ENCODE data around the gene PPM1H.

The PPM1H gene

DNA sequence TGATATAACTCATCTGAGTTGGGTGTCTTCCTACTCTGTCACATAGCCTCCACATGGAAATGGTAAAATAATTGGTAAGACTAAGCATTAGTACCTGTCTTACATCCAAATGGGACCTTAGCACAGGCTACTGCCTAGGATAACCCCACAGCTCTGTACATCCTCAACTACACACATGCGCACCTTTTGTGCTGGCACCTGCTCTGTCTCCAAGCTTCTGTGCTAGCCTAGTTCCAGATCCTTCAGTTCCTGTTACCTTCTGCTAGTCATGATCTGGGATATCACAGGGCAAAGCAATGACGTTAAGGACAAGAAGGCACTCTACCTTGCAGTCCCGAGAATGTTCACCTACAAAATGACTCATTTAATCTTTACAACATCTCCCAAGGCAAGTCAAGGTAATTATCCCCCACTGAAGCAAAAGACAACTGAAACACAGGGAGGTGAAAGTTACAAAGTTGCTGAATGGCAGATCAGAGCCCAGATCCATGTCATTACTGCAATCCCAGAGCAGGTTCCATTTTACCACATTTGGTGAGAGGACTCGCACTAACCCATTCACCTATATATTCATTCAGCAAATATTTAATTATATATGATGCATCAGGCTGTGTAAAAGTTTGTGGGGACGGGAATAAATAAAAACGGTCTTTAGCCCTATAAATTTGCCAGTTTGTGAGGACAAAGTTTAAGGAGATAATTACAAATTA lies 61.7 kb downstream of the PPM1H start:
- DNase-seq (ENCODE audit: low read depth in 2 of 2) = no peak

DNA sequence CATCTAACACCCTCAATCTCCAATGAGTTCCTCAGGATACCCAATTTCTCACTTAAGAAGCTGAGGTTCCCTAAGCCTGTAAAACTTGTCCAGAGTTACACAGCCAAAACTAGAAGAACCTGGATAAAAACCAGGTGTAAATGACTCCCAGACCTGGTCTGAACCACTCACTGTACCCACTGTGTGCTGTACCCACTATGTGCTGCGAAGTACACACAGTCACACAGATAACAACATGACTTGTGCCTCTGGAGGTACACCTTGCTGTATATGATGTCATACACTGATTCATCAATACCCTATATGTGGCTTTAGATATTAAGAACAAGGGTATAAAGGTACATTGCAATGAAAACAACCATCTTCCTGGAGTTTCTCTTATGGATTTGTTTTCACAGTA lies 66.1 kb downstream of the PPM1H start:
- no peak for DNase-seq (ENCODE audit: low read depth in 2 of 2)

DNA sequence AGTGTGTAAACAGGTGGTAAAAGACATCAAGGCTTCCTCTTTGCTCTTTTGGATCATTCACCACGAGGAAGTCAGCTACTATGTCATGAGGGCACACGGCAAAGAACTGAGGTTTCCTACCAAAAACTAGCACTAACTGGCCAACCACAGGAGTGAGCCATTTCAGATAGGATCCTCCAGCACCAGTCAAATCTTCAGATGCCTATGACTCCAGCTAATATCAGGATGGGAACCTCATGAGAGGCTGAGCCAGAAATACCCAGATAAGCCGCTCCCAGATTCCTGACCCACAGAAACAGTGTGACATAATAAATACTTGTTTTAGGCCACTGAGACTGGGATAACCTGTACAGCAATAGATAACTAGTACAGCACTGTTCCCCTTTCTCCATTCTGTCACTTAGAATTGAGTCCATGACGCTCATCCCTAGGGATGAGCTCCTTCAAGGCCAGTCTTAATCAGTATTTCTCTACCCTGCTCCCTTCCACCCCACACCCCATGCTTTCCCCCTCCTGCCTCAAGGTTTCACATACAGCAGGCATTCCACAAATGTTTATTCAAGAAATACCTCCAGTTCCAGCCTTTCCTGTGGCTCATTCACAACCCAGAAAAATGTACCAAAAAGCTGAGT lies 68.4 kb downstream of the PPM1H start:
- no peak for DNase-seq (ENCODE audit: low read depth in 2 of 2)

DNA sequence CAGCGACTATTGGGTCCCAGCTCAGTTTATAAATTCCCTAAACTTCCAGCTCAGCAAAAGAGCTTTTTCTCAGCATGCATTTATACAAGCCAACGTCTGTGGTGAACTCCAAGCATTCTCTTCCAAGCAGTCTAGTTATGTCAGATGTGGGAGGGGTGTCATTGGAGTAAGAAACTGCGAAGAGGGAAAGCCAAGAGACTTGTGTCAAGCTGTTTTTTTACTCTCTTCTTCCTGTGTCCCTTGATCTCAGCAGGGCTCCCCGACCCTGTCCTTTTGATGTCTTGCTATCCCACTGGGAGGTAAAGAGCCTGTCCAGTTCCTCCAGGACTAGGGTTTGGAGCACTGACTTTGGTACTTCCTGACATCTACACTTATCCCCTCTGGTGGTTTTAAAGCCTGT lies 69.0 kb downstream of the PPM1H start:
- DNase-seq (ENCODE audit: low read depth in 2 of 2) = no peak

DNA sequence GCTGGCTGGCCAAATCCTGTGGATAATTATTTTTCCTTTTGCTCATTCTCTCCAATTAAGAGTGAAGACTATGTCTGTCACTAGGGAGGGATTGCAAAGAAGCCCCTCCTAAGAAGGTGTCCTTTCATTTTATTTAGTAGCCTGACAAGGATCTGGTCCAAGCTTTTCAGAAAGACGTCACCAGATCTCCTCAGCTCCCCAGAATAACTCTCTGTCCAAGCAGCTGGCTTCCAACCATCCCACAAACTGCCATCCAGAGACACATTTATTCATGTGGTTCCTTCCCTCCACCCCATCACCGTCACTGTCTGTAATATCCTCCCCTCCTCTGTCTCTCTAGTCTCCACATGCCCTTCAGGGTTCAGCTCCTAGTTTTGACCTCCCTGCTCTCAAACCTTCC lies 69.9 kb downstream of the PPM1H start:
- no peak for DNase-seq (ENCODE audit: low read depth in 2 of 2)

DNA sequence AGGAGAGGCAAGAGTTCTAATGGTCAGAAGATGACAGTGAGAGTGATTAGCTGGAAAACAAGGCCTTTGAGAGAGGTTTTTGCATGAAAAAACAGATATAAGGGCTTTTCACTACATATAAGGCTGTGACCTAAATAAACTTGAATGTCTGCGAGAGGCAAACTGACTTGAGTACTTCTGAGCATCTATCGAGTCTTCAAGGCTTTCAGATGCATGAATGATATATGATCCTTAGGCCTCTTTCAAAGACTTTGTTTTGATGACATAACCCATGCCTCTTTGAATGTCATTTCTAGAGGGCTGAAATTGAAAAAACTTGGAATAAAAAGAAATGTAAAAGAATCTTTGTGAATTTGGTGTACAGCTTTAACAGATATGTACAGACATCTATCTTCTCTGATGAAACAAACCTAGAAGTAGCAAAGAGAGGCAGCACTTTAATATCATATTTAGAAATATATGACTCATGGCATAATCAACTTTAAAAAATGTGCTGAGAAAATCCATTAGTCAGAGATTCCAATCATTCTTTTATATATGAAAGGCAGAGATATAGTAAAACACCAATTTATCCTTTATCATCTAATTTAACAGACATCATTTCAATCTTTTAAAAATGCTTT lies 72.6 kb downstream of the PPM1H start:
- no peak for DNase-seq (ENCODE audit: low read depth in 2 of 2)

DNA sequence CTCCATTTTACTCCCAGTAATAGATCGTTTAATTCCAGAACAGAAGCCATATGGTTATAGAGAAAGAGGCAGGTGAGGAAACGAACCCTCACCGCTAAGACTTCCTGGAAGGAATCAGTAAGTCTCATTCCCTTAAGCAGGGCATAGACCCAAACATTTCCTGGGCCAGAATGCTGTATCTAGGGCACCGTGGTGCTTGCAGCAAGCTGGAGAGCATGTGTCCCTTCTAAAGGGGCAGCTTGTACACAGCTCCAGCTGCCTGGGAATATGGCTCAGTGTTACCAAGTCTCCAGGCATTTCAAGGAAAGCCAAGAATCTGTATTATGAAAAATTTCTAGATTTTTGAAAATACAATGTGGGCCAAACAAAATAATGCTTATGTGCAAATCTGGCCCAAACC lies 73.4 kb downstream of the PPM1H start:
- DNase-seq (ENCODE audit: low read depth in 2 of 2) = no peak

DNA sequence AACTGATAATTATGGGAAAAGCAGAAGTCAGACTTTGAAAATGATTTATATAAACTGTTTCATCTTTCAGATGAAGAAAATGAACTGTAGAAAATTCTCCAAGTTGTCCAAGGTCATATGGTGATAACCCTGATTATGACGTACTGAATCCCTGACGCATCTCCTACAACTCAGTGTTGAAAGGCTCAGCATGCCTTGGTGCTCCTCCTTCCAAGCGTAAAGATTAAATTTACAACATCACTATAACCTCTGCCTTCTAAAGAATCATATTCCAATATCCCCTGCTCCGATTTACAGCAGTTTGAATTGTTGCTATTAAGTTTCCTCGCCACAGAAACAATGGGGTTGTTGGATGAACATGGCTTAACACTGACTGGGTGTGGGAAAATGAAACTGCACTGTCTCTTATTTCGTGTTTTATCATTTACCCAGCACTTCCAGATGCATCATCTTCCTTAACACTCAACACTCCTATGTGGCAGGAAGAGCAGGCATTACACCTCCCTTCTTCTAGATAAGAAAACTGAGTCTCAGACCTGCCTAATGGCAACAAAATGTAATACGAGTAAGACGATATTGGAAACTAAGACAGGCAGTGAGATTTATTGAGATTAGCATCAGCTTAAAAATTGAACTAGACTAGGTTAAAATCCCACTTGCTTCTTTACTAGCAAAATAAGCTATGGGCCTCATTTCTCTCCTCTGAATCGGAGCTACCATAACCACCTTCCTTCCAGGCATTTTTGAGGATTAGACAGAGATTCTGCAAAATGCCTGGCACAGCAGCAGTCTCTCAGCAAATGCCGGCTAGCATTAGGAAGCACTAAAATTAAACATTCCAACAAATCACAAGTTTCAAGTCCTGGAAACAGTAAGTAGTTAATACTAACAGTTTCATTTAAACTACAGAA lies 74.2 kb downstream of the PPM1H start:
- DNase-seq (ENCODE audit: low read depth in 2 of 2) = no peak

DNA sequence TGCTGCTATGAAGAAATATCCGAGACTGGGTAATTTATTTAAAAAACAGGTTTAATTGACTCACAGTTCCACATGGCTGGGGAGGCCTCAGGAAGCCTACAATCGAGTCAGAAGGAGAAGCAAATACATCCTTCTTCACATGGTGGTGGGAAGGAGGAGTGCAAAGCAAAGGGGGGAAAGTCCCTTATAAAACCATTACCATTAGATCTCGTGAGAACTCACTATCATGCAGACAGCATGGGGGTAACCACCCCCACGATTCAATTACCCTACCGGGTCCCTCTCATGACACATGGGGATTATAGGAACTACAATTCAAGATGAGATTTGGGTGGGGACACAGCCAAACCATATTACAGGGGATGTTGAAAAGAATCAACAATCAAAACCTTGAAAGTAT lies 74.9 kb downstream of the PPM1H start:
- no peak for DNase-seq (ENCODE audit: low read depth in 2 of 2)

DNA sequence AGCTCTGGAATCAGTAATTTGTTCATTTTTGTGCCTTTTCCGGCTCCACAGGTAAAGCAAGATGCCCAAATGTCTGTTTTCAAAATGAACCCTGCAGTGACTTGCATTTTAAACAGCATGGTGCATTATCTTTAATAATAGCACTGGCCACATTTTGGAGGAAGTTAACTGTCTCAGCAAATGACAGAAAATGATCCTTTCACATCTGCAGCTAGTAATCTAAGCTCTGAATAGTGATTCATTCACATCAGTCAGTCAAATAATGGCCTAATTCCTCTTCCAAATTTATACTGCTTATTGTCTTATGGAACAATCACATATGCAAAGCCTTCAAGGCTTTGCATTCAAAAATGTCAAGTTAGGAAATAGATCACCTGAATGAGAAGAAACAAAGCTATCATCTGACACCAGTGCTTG lies 75.6 kb downstream of the PPM1H start:
- DNase-seq (ENCODE audit: low read depth in 2 of 2) = no peak

DNA sequence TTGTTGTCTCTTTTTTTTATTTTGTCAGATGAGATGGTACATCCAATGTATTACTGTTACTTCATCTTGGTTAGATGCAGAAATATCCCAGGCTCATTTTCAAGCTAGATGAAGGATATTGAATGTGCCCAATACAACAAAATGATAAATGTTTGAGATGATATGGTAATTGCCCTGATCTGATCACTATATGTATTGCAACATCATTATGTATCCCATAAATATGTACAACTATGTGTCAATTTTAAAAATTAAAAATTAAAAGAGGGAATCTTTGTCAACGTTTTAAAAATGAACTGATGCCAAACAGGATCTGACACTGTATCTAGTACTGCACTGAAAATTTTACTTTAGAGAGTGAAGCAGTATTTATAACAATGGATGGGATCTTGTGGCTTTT lies 78.5 kb downstream of the PPM1H start:
- DNase-seq (ENCODE audit: low read depth in 2 of 2) = no peak

DNA sequence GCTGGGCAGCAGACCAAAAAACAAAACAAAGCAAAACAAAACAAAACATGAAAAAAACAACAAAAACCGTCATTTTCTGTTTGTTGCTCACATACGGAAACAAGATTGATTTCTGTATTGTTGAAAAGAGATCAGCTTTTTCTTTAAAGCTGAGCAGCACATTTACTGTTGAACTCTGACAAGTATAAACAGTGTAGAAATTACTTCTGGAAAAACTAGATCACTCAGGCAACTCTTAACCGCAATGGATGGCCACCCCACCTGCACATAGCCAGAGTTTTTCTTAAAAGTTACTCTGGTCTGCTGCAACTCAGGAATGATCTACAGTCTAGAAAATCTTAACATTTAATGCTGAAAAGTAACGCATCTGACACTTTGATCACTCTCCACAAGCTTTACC lies 80.9 kb downstream of the PPM1H start:
- no peak for DNase-seq (ENCODE audit: low read depth in 2 of 2)

DNA sequence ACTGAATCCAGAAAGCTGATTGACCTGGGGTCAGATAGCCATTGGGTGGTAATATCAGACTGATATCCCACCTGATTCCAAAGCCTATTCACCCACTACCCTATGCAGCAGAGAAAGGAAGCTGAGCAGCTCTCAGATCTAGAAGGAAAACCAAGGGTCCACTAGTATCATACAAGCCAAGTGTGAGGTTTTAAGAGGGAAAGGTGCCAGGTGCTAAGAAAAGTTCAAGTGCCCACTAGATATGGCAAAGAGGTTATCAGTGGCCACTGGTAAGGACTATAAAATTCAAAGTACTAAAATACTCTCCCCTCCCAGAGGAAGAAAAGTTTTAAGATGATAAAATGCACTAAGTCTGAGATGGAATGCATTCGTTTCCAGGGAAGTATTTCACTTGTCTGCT lies 85.6 kb downstream of the PPM1H start:
- DNase-seq (ENCODE audit: low read depth in 2 of 2) = no peak

DNA sequence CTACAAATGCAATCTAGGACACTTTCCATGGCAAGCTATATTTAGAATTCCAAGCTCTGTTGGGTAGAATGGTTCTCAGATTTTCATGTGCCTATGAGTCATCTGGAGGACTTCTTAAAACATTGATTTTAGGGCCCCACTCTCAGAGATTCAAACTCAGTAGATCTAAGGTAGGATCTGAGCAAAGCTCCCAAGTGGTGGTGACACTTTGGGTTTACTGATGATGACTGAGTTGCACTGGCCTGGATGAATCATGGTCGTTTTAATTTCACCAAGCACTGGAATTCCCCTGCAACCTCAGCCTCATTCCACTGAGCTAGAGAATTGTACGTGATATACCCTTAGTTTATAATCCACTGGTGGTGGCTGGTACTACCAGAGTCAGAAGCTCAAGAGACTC lies 86.5 kb downstream of the PPM1H start:
- peak in 1 of 2 donors; percentile 0 for DNase-seq (ENCODE audit: low read depth in 2 of 2)

DNA sequence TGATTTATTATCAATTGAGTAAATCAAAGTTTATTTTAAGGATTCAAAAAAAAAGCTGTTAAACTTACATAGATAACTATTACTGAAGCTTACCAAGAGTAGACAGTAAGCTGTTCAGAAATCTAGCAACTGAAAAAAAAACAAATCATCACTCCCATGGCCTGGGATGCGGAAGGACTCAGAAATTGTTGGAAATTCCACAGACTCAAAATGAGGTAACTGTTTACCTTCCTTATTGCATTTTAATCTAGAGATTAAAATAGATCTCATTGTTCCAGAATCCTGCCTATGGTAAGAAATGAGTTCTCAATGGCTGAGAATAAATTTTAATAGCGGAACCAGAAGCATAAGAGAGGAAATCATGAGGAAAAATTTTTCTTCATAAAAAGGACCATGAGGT lies 87.2 kb downstream of the PPM1H start:
- no peak for DNase-seq (ENCODE audit: low read depth in 2 of 2)

DNA sequence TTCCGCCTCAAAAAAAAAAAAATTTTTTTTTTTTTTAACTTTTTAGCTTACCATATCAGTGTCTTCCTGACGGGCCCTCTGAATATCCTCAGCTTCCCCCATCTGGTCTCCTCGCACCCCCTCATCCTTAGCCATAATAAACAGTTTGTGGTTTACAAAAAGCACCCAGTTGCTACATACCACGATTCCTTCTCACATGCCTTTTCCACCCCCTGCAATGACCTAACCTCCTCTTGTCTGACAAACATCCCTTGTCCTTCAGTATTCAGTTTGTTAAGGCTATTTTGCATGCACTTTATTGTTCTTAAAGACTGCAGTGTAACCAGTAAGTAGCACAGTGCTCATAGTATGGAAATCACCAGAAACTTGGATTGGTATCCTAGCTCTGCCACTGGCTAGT lies 88.5 kb downstream of the PPM1H start:
- DNase-seq (ENCODE audit: low read depth in 2 of 2) = no peak

DNA sequence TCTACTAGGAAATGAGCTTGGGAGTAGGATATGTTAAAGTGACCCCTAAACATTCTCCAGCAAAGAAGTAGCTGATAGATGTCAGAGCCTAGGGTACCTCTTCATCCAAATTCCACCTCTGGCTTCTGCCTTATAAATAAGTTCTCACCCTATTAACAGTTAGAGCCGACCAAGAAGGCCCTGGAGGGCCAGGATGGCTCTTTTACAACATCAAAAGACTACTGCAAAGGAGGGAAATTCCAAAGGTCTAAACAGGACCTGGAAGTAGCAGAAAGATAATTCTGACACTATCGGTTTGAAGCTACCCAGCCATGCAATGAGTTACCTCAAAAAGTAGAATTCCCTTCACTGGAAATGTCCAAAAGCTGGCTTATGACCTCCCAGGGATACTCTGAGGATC lies 90.0 kb downstream of the PPM1H start:
- DNase-seq (ENCODE audit: low read depth in 2 of 2) = no peak

DNA sequence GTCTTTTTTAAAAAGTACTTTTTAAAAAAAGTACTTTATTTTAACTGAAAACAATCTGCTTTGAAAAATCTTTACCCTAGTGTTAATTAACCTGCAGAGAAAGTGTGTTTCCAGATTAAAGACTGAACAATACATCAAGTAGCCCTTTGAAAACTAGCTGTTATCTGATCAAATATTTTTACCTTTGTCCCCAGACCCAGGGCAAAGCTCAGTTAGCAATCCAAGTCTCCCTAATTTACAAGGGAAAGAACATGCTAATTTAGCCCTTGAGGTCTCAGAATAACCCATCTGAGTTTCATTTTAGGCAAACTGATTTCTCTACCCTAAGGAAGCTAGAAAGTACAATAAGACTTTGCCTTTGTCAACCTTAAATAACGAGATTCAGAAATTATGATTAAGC lies 91.2 kb downstream of the PPM1H start:
- DNase-seq (ENCODE audit: low read depth in 2 of 2) = no peak

DNA sequence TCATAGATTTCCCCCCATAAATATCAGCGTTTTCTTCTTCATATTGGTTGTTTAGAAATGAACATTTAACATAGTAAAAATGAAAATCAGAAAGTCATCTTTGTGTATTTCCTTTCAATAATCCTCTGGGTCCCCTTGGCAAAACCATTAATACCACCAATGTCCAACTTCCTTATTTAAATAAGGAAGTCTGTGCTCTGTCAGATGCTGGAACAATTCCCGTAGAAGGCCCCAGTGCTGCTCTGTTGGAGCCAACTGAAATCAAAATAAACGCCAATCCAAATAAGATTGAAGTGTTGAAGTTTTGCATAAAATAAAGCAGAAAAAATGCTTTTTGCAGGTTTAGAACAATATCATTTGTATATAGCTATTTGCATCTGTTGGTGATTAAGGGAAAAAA lies 93.1 kb downstream of the PPM1H start:
- DNase-seq (ENCODE audit: low read depth in 2 of 2) = no peak

DNA sequence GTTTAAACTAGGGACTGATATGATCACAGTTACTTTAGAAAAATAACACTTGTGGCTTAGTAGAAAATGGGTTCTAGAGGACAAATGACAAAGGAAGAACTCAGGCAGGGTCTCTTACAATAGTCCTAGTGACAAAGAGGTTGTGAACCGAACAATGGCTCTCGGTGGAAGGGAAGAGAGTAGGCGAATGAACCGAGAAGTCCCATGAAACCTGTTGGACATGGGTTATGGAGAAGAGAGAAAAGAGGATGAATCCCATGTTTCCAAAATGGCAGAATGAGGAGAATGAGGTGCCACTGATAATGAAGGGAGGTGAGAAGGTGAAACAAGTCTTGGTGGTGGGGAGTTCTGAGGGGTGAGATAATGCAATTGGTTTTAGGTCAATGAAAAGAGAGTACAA lies 94.1 kb downstream of the PPM1H start:
- no peak for DNase-seq (ENCODE audit: low read depth in 2 of 2)

DNA sequence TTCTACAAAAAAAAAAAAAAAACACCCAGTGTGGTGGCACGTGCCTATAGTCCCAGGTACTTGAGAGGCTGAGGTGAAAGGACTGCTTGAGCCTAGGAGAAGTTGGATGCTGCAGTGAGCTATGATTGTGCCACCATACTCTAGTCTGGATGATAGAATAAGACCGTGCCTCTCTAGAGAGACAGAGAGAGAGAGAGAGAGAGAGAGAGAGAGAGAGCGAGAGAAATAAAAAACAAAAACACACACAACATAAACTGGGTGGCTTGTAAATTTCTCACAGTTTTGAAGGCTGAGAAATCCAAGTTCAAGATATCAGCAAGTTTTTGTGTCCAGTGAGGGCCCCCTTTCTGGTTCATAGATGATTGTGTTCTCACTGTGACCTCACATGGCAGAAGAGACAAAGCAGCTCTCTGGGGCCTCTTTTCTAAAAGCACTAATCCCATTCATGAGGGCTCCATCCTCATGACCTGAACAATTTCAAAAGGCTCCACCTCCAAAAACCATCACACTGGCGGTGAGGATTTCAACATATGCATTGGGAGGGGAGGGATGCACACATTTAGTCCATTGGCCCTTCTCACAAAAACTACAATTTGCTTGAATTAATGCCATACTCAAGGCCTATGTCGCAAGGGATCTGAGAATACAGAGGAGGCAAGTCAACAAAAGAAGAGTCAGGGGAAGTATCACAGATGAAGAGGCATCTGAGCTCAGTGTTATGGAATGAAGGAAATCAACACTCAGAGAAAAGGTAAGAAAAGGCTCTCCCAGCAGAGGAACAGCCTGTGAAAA lies 94.9 kb downstream of the PPM1H start:
- DNase-seq (ENCODE audit: low read depth in 2 of 2) = no peak

All from stimulated activated CD8-positive, alpha-beta memory T cell treated with anti-CD3 and anti-CD28 coated beads, Interleukin-2, amount 100 ng/mL, for 48 hours (primary cell).